SK-N-SH (cell line): ENCODE data around the gene CHRNB1. TPM values are rescaled to one million over a fixed set of nuclear protein-coding genes. Genes with fewer than 3 reads are reported as not detected.

Experiments used
- CTCF ChIA-PET: fragments of 300-600, 350-600 bp; formaldehyde crosslinking; extraction: SDS; loops from one replicate; lab custom pipeline; 2021; lab: Yijun Ruan, JAX
- POLR2A ChIA-PET: fragments of 350-600 bp; sonication (Branson Sonifier 250); formaldehyde crosslinking; extraction: SDS; loops from one replicate; lab custom pipeline; 2020; ENCODE audit warnings: antibody characterized with exemption, inconsistent platforms; lab: Yijun Ruan, JAX
- DNase-seq: peaks from one replicate; pipeline ENCODE4 v3.0.0; 2012
- H2AFZ ChIP-seq: fragments of 200-600 bp; sonication (generic); 2 replicates; pipeline ENCODE4 v1.8.1; 2016; ENCODE audit warnings: antibody characterized with exemption, mild to moderate bottlenecking, low read depth
- H3F3A ChIP-seq: fragments of 200-600 bp; sonication (generic); replicated peaks from 2 replicates; pipeline ENCODE3; 2016; ENCODE audit warnings: antibody characterized with exemption, mild to moderate bottlenecking; ENCODE audit not compliant: insufficient read depth
- H3K27ac ChIP-seq, 2 experiments: fragments of 200-500 bp in 1 of 2; fragments of 200-600 bp in 1 of 2; sonication (Bioruptor generic) in 1 of 2; sonication (generic), shearing (Covaris generic) in 1 of 2; 2 replicates each; pipeline versions ENCODE4 v1.5.1 to v1.6.1; 2014 to 2016; ENCODE audit warnings: low read depth in 2 of 2, inconsistent platforms in 1 of 2, low read length in 1 of 2, mild to moderate bottlenecking in 1 of 2, mixed read lengths in 1 of 2
- H3K27me3 ChIP-seq: fragments of 200-600 bp; sonication (generic), shearing (Covaris generic); 2 replicates; pipeline ENCODE4 v1.6.1; 2016; ENCODE audit warnings: mixed run types; ENCODE audit not compliant: insufficient read depth
- H3K36me3 ChIP-seq, 2 experiments: fragments of 200-500 bp in 1 of 2; fragments of 200-600 bp in 1 of 2; sonication (Bioruptor generic) in 1 of 2; sonication (generic) in 1 of 2; replicated peaks in 1 of 2; 2 replicates each; pipeline versions ENCODE3 to v1.5.1; 2014 to 2016; ENCODE audit warnings: low read length in 1 of 2, mild to moderate bottlenecking in 1 of 2; ENCODE audit not compliant: insufficient read depth in 2 of 2, control insufficient read depth in 1 of 2
- H3K4me1 ChIP-seq, 2 experiments: fragments of 200-500 bp in 1 of 2; fragments of 200-600 bp in 1 of 2; sonication (Bioruptor generic) in 1 of 2; sonication (generic), shearing (Covaris generic) in 1 of 2; 2 replicates each; pipeline versions ENCODE4 v1.5.1 to v1.6.1; 2014 to 2016; ENCODE audit warnings: low read depth in 1 of 2, low read length in 1 of 2, mixed run types in 1 of 2; ENCODE audit not compliant: insufficient read depth in 2 of 2, control insufficient read depth in 1 of 2
- H3K4me2 ChIP-seq: fragments of 200-600 bp; sonication (generic), shearing (Covaris generic); 2 replicates; pipeline ENCODE4 v1.6.1; 2017; ENCODE audit warnings: mixed run types
- H3K4me3 ChIP-seq, 2 experiments: fragments of 200-500 bp in 1 of 2; fragments of 200-600 bp in 1 of 2; sonication (Bioruptor generic) in 1 of 2; sonication (generic), shearing (Covaris generic) in 1 of 2; 2 replicates each; pipeline versions ENCODE4 v1.5.1 to v1.8.1; 2014 to 2016; ENCODE audit warnings: low read depth in 2 of 2, inconsistent platforms in 1 of 2, low read length in 1 of 2, mild to moderate bottlenecking in 1 of 2, mixed read lengths in 1 of 2, moderate library complexity in 1 of 2
- H3K79me2 ChIP-seq: fragments of 200-600 bp; sonication (generic); 2 replicates; pipeline ENCODE4 v1.8.1; 2017; ENCODE audit warnings: mild to moderate bottlenecking; ENCODE audit not compliant: insufficient read depth
- H3K9ac ChIP-seq: fragments of 200-600 bp; sonication (generic); 2 replicates; pipeline ENCODE4 v1.6.1; 2017; ENCODE audit warnings: mixed run types
- H3K9me2 ChIP-seq: fragments of 200-600 bp; sonication (generic); 2 replicates; pipeline ENCODE4 v1.6.1; 2017; ENCODE audit warnings: mixed run types
- H3K9me3 ChIP-seq: fragments of 200-600 bp; sonication (generic); 2 replicates; pipeline ENCODE4 v1.6.1; 2017; ENCODE audit warnings: mixed run types, mild to moderate bottlenecking, moderate library complexity
- H4K20me1 ChIP-seq: fragments of 200-600 bp; sonication (generic); 2 replicates; pipeline ENCODE4 v1.6.1; 2017; ENCODE audit warnings: mild to moderate bottlenecking, mixed run types; ENCODE audit not compliant: insufficient read depth
- EZH2phosphoT487 ChIP-seq: fragments of 200-600 bp; sonication (generic); IDR thresholded peaks from 2 replicates; pipeline ENCODE4 v1.6.1; 2017; ENCODE audit warnings: low read depth, mixed run types, mild to moderate bottlenecking, antibody characterized with exemption, moderate library complexity, borderline replicate concordance
- MEF2A ChIP-seq: IDR thresholded peaks from 2 replicates; pipeline ENCODE4 v1.4.0; 2012; ENCODE audit warnings: low read depth, borderline replicate concordance
- MXI1 ChIP-seq: IDR thresholded peaks from 2 replicates; pipeline ENCODE4 v1.6.1; 2012; ENCODE audit warnings: mild to moderate bottlenecking, low read depth, low read length, improper control_type of control experiment
- NFIC ChIP-seq: IDR thresholded peaks from 2 replicates; pipeline ENCODE4 v1.4.0; 2012; ENCODE audit warnings: borderline replicate concordance
- NRF1 ChIP-seq: IDR thresholded peaks from 2 replicates; pipeline ENCODE4 v1.6.1; 2012; ENCODE audit warnings: low read depth, mild to moderate bottlenecking, low read length
- RAD21 ChIP-seq: IDR thresholded peaks from 2 replicates; pipeline ENCODE4 v1.6.1; 2012; ENCODE audit warnings: mild to moderate bottlenecking, low read length
- RCOR1 ChIP-seq: fragments of 150-350 bp; IDR thresholded peaks from 2 replicates; pipeline ENCODE4 v1.6.1; 2017; ENCODE audit warnings: antibody characterized with exemption, low read length
- RFX5 ChIP-seq: IDR thresholded peaks from 2 replicates; pipeline ENCODE4 v1.6.1; 2012; ENCODE audit warnings: mild to moderate bottlenecking, improper control_type of control experiment, low read length
- SIN3A ChIP-seq: IDR thresholded peaks from 2 replicates; pipeline ENCODE4 v1.6.1; 2012; ENCODE audit warnings: low read depth, mild to moderate bottlenecking, low read length, moderate library complexity, borderline replicate concordance
- TCF12 ChIP-seq: IDR thresholded peaks from 2 replicates; pipeline ENCODE4 v1.4.0; 2012
- YY1 ChIP-seq: IDR thresholded peaks from 2 replicates; pipeline ENCODE4 v1.4.0; 2012; ENCODE audit warnings: low read depth, mild to moderate bottlenecking
- WGBS: methylation state at CpG from one replicate; pipeline ENCODE4 v1.1.6; 2017; ENCODE audit warnings: low lambda C conversion rate; 5-methylcytosine and 5-hydroxymethylcytosine counted together
- polyA plus RNA-seq, 3 experiments: library from polyadenylated mRNA; depleted of rRNA; stranded (reverse); fragments of >200 nt; gene quantifications; 2 replicates each; pipeline ENCODE4 v1.2.3, GENCODE V29; 2012
- TF ChIP-seq, protein P1 (sequence below): IDR thresholded peaks from 2 replicates; pipeline ENCODE4 v1.4.0; 2012; ENCODE audit warnings: low read depth, borderline replicate concordance
- TF ChIP-seq, protein P2 (sequence below): IDR thresholded peaks from 2 replicates; pipeline ENCODE4 v1.4.0; 2012; ENCODE audit warnings: low read depth
- TF ChIP-seq, protein P3 (sequence below): IDR thresholded peaks from 2 replicates; pipeline ENCODE4; 2012

The CHRNB1 gene
- polyA plus RNA-seq, 1 of the 3 experiments (the other 2 are of a cell fraction), result 26.8 TPM

DNA sequence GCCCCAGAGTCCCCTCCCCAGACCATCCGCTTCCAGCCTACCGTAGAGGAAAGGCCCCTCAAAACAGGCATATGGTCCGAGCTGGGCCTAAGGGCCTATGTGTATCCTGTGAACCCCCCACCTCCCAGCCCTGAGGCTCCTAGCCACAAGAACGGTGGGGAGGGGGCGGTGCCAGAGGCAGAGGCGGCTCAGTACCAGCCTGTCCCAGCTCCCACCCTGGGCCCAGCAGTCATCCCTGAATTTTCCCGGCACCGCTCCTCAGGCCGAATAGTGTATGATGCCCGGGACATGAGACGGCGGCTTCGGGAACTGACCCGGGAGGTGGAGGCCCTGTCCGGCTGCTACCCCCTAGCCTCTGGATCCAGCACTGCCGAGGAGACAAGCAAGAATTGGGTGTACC lies 23.7 kb upstream of the CHRNB1 start (continued):
- TF ChIP-seq, protein P1, sequence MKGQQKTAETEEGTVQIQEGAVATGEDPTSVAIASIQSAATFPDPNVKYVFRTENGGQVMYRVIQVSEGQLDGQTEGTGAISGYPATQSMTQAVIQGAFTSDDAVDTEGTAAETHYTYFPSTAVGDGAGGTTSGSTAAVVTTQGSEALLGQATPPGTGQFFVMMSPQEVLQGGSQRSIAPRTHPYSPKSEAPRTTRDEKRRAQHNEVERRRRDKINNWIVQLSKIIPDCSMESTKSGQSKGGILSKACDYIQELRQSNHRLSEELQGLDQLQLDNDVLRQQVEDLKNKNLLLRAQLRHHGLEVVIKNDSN, result no peak
- no peak for TF ChIP-seq NRF1

DNA sequence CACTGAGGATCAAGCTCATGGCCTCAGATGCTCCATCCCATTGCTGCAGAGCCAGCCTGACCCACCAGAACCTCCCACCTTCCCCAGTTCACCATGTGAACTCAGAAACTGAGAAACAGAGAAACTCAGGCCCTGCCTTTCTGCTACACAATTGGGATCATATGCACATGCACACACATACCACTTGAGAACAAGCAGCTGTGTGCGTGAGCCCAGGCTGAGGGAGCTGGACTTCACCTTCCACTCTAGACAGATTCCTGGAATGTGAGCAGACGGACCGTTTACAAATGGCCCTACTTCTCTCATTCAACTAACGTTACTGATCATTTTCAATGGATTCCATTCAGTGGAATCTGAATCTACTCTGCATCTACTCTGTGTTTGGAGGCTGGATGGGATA lies 21.2 kb upstream of the CHRNB1 start:
- no peaks in the 10 kb centered on the region for H3K36me3 ChIP-seq
- H3K9me2 ChIP-seq, result no peaks in the 10 kb centered on the region
- no peak overlapping the region for H3K4me2 ChIP-seq
- H3K27ac ChIP-seq, result no peak overlapping the region
- H3F3A ChIP-seq, result no peaks in the 10 kb centered on the region
- WGBS, result 68% methylated on average over 4 of the region's 4 CpGs
- no peak overlapping the region for H2AFZ ChIP-seq
- no peaks in the 10 kb centered on the region; a peak in 1 of 4 replicates for H3K4me1 ChIP-seq
- no peaks in the 10 kb centered on the region for H3K79me2 ChIP-seq
- H3K9ac ChIP-seq, result no peak overlapping the region
- DNase-seq, result no peak
- ChIA-PET POLR2A (no interaction called here), CTCF (no interaction called here)
- no peaks in the 10 kb centered on the region for H4K20me1 ChIP-seq
- TF ChIP-seq TCF12 (no peak), RAD21 (no peak), MXI1 (no peak), EZH2phosphoT487 (no peak)
- TF ChIP-seq, protein P2, sequence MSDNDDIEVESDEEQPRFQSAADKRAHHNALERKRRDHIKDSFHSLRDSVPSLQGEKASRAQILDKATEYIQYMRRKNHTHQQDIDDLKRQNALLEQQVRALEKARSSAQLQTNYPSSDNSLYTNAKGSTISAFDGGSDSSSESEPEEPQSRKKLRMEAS, result no peak
- TF ChIP-seq, protein P3, sequence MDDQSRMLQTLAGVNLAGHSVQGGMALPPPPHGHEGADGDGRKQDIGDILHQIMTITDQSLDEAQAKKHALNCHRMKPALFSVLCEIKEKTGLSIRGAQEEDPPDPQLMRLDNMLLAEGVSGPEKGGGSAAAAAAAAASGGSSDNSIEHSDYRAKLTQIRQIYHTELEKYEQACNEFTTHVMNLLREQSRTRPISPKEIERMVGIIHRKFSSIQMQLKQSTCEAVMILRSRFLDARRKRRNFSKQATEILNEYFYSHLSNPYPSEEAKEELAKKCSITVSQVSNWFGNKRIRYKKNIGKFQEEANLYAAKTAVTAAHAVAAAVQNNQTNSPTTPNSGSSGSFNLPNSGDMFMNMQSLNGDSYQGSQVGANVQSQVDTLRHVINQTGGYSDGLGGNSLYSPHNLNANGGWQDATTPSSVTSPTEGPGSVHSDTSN, result no peak
- no peaks in the 10 kb centered on the region for H3K27me3 ChIP-seq
- H3K4me3 ChIP-seq, result no peak overlapping the region
- no peaks in the 10 kb centered on the region for H3K9me3 ChIP-seq

DNA sequence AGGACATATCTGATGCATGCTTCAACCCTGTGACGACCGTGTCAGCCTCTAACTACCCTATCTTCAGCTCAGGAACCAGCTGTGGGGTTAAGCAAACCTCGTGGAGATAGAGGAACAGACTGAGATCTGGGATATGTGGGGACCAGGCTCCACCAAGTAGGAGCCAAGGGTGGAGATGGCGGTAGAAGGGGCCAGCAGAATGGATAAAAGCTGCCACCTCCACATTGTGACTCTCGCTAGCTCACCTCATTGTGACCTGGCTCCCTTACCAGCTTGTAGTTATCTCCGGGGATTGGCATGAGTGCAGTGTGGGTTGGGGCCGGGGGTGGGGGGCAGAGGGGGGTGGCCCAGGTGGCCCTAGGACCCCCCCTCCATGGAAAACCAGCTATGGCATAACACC lies 19.5 kb upstream of the CHRNB1 start, which contains the start of gene SPEM2:
Gene SPEM2 (plus strand): TSS at position 301 of the 400 bp plus-strand sequence. CDS start 73 bp downstream, at position 374.
- TF ChIP-seq MEF2A, result no peak
- no peak for TF ChIP-seq NRF1
- TF ChIP-seq YY1, result no peak
- TF ChIP-seq NFIC, result no peak
- TF ChIP-seq, protein P1, result no peak
- no peak for TF ChIP-seq RFX5
- no peak for TF ChIP-seq RCOR1
- no peak for TF ChIP-seq SIN3A
- TF ChIP-seq, protein P2, result no peak
- H3K36me3 ChIP-seq, result no peaks in the 10 kb centered on the region
- H3K9ac ChIP-seq, result no peak within 1 kb of the TSS
- no peaks in the 10 kb centered on the region for H3K9me2 ChIP-seq
- ChIA-PET POLR2A (interaction anchor here (0.8 kb wide), 1 partner anchor 21 kb away, joined by 3 read pairs; the partner anchor contains the start of gene TMEM256), CTCF (interaction anchor here (0.7 to 1.2 kb wide), 2 partner anchors 11 to 19 kb away, joined by 3 to 6 read pairs; partner anchors contain the start of genes CHRNB1 and TMEM102)
- no peaks in the 10 kb centered on the region for H3F3A ChIP-seq
- H3K4me3 ChIP-seq, result no peak within 1 kb of the TSS
- H3K79me2 ChIP-seq, result no peaks in the 10 kb centered on the region
- 57% methylated on average over 5 of the region's 7 CpGs for WGBS
- no peaks in the 10 kb centered on the region for H3K9me3 ChIP-seq
- H3K27ac ChIP-seq, result no peak within 1 kb of the TSS
- H2AFZ ChIP-seq, result no peak within 1 kb of the TSS
- DNase-seq, result no peak
- no peak within 1 kb of the TSS for H3K4me2 ChIP-seq
- H3K27me3 ChIP-seq, result no peaks in the 10 kb centered on the region
- H3K4me1 ChIP-seq, result no peaks in the 10 kb centered on the region; a peak in 1 of 4 replicates
- H4K20me1 ChIP-seq, result no peaks in the 10 kb centered on the region
